ENCODE measurements around the gene ZKSCAN7.

- TF ChIP-seq CTCF (IDR thresholded peaks at IDR 0.05 in 8 of 11, conservative IDR thresholded peaks at IDR 0.05 in 3 of 11) = peak in 2 of 11 experiments; percentile 9 to 22
- no peak for TF ChIP-seq POLR2A (IDR thresholded peaks at IDR 0.05)
These were observed 25.1 kb upstream of the ZKSCAN7 start for GRCh38 chr3:44529927-44530326.
